K562 (cell line): ENCODE measurements around the gene IL33. TPM values are rescaled to one million over a fixed set of nuclear protein-coding genes. Genes with fewer than 3 reads are reported as not detected.

Experiments
- ATAC-seq: fragments of 200-7000 bp; cut with Tn5 transposase; 3 replicates; pipeline ENCODE4 v1.9.1; 2020; ENCODE audit warnings: moderate library complexity
- Bru-seq: library from RNA; stranded (reverse); fragments of 400-500 nt; gene quantifications from one replicate; lab custom pipeline; 2021; lab: Mats Ljungman, UMichigan
- BruChase-seq, 2 experiments: library from RNA; stranded (reverse); fragments of 400-500 nt; gene quantifications; one replicate each; lab custom pipeline; 2021; lab: Mats Ljungman, UMichigan
- BruUV-seq: library from RNA; stranded (reverse); fragments of 400-500 nt; replicated peaks from 2 replicates; lab custom pipeline; 2021; lab: Mats Ljungman, UMichigan
- CTCF ChIA-PET: fragments of 300-600 bp; formaldehyde crosslinking; extraction: SDS; loops from one replicate; lab custom pipeline; 2021; ENCODE audit warnings: low intra/inter-chr PET ratio; lab: Yijun Ruan, JAX
- POLR2A ChIA-PET: fragments of 300-600, 350-650 bp; sonication (Branson Sonifier 250); formaldehyde crosslinking; extraction: SDS; loops from one replicate; lab custom pipeline; 2021; ENCODE audit warnings: antibody characterized with exemption, inconsistent platforms; lab: Yijun Ruan, JAX
- DNase-seq, 4 experiments: peaks; one replicate each; pipeline versions ENCODE4 v3.0.0 to v3.0.0-alpha.2; 2011 to 2018; ENCODE audit warnings: low spot score in 3 of 4, mixed read lengths in 3 of 4; ENCODE audit errors: extremely low read depth in 1 of 4
- FAIRE-seq: peaks from 2 replicates; lab custom pipeline; 2011; peaks lifted over from hg19 to GRCh38; lab: Jason Lieb, UNC
- H2AFZ ChIP-seq: 2 replicates; pipeline ENCODE4 v1.6.0; 2011; ENCODE audit warnings: low read depth, low read length, control low read depth, inconsistent platforms
- H3K27ac ChIP-seq: fragments of 200-600 bp; 3 replicates; pipeline ENCODE4 v1.8.0; 2011; ENCODE audit warnings: low read depth, mild to moderate bottlenecking, control low read depth, inconsistent platforms, low read length, moderate library complexity, mixed read lengths; ENCODE audit errors: extremely low read depth
- H3K27me3 ChIP-seq, 2 experiments: fragments of 300-600 bp in 1 of 2; 2 replicates in 1 of 2; 3 replicates in 1 of 2; pipeline versions ENCODE4 v1.6.0 to v1.8.0; 2011; ENCODE audit warnings: inconsistent platforms in 2 of 2, low read length in 2 of 2, mild to moderate bottlenecking in 1 of 2, mixed read lengths in 1 of 2, moderate library complexity in 1 of 2; ENCODE audit not compliant: control insufficient read depth in 2 of 2, insufficient read depth in 2 of 2
- H3K36me3 ChIP-seq: fragments of 300-600 bp; 3 replicates; pipeline ENCODE4 v1.8.0; 2011; ENCODE audit warnings: mild to moderate bottlenecking, low read length, inconsistent platforms; ENCODE audit not compliant: control insufficient read depth, insufficient read depth
- H3K4me1 ChIP-seq, 2 experiments: fragments of 200-600 bp in 1 of 2; replicated peaks in 1 of 2; 2 replicates in 1 of 2; 3 replicates in 1 of 2; pipeline versions ENCODE4 v1.5.1 to v1.8.0; 2011; ENCODE audit warnings: inconsistent platforms in 2 of 2, low read length in 2 of 2, mild to moderate bottlenecking in 1 of 2, mixed read lengths in 1 of 2, moderate library complexity in 1 of 2; ENCODE audit not compliant: control insufficient read depth in 2 of 2, insufficient read depth in 2 of 2
- H3K4me2 ChIP-seq: 2 replicates; pipeline ENCODE4 v1.6.1; 2011; ENCODE audit warnings: low read length, control low read depth, inconsistent platforms, mixed read lengths; ENCODE audit not compliant: insufficient read depth
- H3K4me3 ChIP-seq: fragments of 200-600 bp; sonication (generic), shearing (Covaris generic); 2 replicates; pipeline ENCODE4 v1.5.1; 2016; ENCODE audit warnings: control low read depth, inconsistent platforms
- H3K79me2 ChIP-seq: fragments of 200-600 bp; 3 replicates; pipeline ENCODE4 v1.8.0; 2011; ENCODE audit warnings: low read length, inconsistent platforms; ENCODE audit not compliant: control insufficient read depth, insufficient read depth
- H3K9ac ChIP-seq, 2 experiments: 2 replicates each; pipeline versions ENCODE4 v1.6.0 to v1.6.1; 2011; ENCODE audit warnings: low read depth in 2 of 2, low read length in 2 of 2, control low read depth in 1 of 2, inconsistent platforms in 1 of 2, mild to moderate bottlenecking in 1 of 2, mixed read lengths in 1 of 2; ENCODE audit not compliant: insufficient read depth in 1 of 2
- H3K9me1 ChIP-seq: one replicate; pipeline ENCODE4 v1.6.0; 2011; ENCODE audit warnings: inconsistent platforms, mild to moderate bottlenecking, low read length, moderate library complexity; ENCODE audit not compliant: control insufficient read depth, insufficient read depth
- H3K9me3 ChIP-seq: replicated peaks from 2 replicates; pipeline ENCODE4 v1.5.1; 2011; ENCODE audit warnings: low read depth, low read length, inconsistent platforms; ENCODE audit not compliant: control insufficient read depth, insufficient read depth
- H4K20me1 ChIP-seq: replicated peaks from 2 replicates; pipeline ENCODE4 v1.6.1; 2011; ENCODE audit warnings: low read length, inconsistent platforms, mixed read lengths; ENCODE audit not compliant: control insufficient read depth, insufficient read depth
- FOXP1 ChIP-seq: sonication (generic); formaldehyde crosslinking; IDR thresholded peaks from 2 replicates; pipeline ENCODE4 v1.8.0; 2022; ENCODE audit warnings: mild to moderate bottlenecking, missing genetic modification reagents
- JUN ChIP-seq, 2 experiments: sonication (generic) in 1 of 2; formaldehyde crosslinking in 1 of 2; IDR thresholded peaks; 2 replicates each; pipeline versions ENCODE4 v1.6.1 to v1.8.0; 2012 to 2022; ENCODE audit warnings: borderline replicate concordance in 2 of 2, mild to moderate bottlenecking in 2 of 2, improper control_type of control experiment in 1 of 2, low read depth in 1 of 2, low read length in 1 of 2, missing genetic modification reagents in 1 of 2
- PRMT5 ChIP-seq: sonication (generic); formaldehyde crosslinking; IDR thresholded peaks from 2 replicates; pipeline ENCODE4 v1.5.0; 2020; ENCODE audit warnings: missing genetic modification reagents
- RBM25 ChIP-seq: fragments of 200-400 bp; formaldehyde crosslinking; IDR thresholded peaks from 2 replicates; pipeline ENCODE4 v1.6.1; 2018; ENCODE audit warnings: low read length, low read depth, moderate library complexity; ENCODE audit not compliant: severe bottlenecking
- TBL1XR1 ChIP-seq, 2 experiments: IDR thresholded peaks; 2 replicates each; pipeline ENCODE4 v1.6.1; 2012; ENCODE audit warnings: improper control_type of control experiment in 2 of 2, low read length in 2 of 2, mild to moderate bottlenecking in 1 of 2
- ZNF263 ChIP-seq: sonication (generic); formaldehyde crosslinking; IDR thresholded peaks from 2 replicates; pipeline ENCODE4 v1.8.0; 2022; ENCODE audit warnings: mild to moderate bottlenecking, missing genetic modification reagents, borderline replicate concordance
- ZNF561 ChIP-seq: fragments of 450-650 bp; formaldehyde crosslinking; conservative IDR thresholded peaks from 2 replicates; pipeline ENCODE4 v1.4.0; 2020; ENCODE audit warnings: mild to moderate bottlenecking, moderate library complexity
- ZNF79 ChIP-seq: fragments of 250-450 bp; sonication (Bioruptor Pico); IDR thresholded peaks from 2 replicates; pipeline ENCODE4 v1.4.0; 2020; ENCODE audit warnings: low read depth, mild to moderate bottlenecking, moderate library complexity
- WGBS: fragments of 100-300 bp; shearing (Covaris generic); methylation state at CpG from one replicate; pipeline ENCODE4 v1.1.6; 2016; ENCODE audit warnings: low coverage, mixed read lengths; ENCODE audit not compliant: insufficient coverage; ENCODE audit errors: missing lambda C conversion rate; 5-methylcytosine and 5-hydroxymethylcytosine counted together
- in situ Hi-C: fragments of 300-500 bp; cut with MboI; formaldehyde crosslinking; loops from 4 replicates; pipeline ENCODE4 v1.15.0; 2018; ENCODE audit warnings: inconsistent platforms, mixed read lengths
- intact Hi-C: fragments of 100-400 bp; cut with micrococcal nuclease; formaldehyde crosslinking; loops from 2 replicates; pipeline ENCODE4 v1.14.2; 2022
- long read RNA-seq, 3 experiments: library from polyadenylated mRNA in 2 of 3; library from RNA in 1 of 3; unstranded in 2 of 3; stranded (forward) in 1 of 3; transcript quantifications; one replicate each; pipeline ENCODE4 v2.0.0, GENCODE V29; 2019 to 2022
- polyA minus RNA-seq, 3 experiments: library from RNA; depleted of rRNA, polyadenylated mRNA; stranded (reverse); fragments of >200 nt; gene quantifications; 2 replicates each; pipeline ENCODE4 v1.2.3, GENCODE V29; 2011
- polyA plus RNA-seq, 8 experiments: library from polyadenylated mRNA; depleted of rRNA in 4 of 8; stranded (reverse) in 5 of 8; unstranded in 3 of 8; fragments of >200 nt; fragmentation: Nextera tagmentation in 2 of 8; fragmentation: Illumina TruSeq in 1 of 8; extraction: Ambion mirVana in 2 of 8; extraction: Trizol in 1 of 8; gene quantifications; 2 replicates each; pipeline versions ENCODE4 v1.2.1 to v1.2.3, GENCODE V29; 2011 to 2014; ENCODE audit warnings: inconsistent platforms in 1 of 8, missing spikeins in 1 of 8
- total RNA-seq, 7 experiments: library from RNA; depleted of rRNA in 6 of 7; stranded (reverse); fragments of >200 nt in 6 of 7; fragmentation: Illumina TruSeq in 2 of 7; extraction: Trizol in 2 of 7; gene quantifications; 2 replicates each; pipeline versions ENCODE4 v1.2.1 to v1.2.3, GENCODE V29; 2011 to 2021; ENCODE audit warnings: low replicate concordance in 1 of 7

Gene IL33
- not detected in 2 replicates for total RNA-seq (2011; cell fraction: chromatin; rRNA removed; ENCODE audit: low replicate concordance)
- not detected in 2 replicates for total RNA-seq (2011; cell fraction: nucleolus; rRNA removed)
- total RNA-seq (2011; cell fraction: nucleoplasm; rRNA removed), result not detected in 2 replicates
- total RNA-seq (2014; rRNA removed) (not detected in 2 replicates), total RNA-seq (2014; rRNA removed; fragmentation: Illumina TruSeq; extraction: Trizol) (not detected in 2 replicates), total RNA-seq (2015; rRNA removed; fragmentation: Illumina TruSeq; extraction: Trizol) (not detected in 2 replicates), total RNA-seq (2021) (0.09 TPM in 1 of 2 replicates, not detected in the other), polyA plus RNA-seq (2011; rRNA removed) (not detected in 2 replicates), polyA plus RNA-seq (2014; fragmentation: Illumina TruSeq; extraction: Trizol) (not detected in 2 replicates), polyA plus RNA-seq (2014; fragmentation: Nextera tagmentation; extraction: Ambion mirVana) (not detected), polyA plus RNA-seq (2014; rRNA removed) (not detected in 2 replicates), polyA minus RNA-seq (2011; rRNA and poly(A)+ RNA removed) (not detected in 2 replicates), Bru-seq, nascent RNA (percentile 3 among the genes with signal in this experiment), BruChase-seq, experiment 1, labeled RNA remaining after a 2-hour chase (not detected), BruChase-seq, experiment 2, labeled RNA remaining after a 6-hour chase (percentile 3 among the genes with signal in this experiment)
- not detected in 2 replicates for polyA plus RNA-seq (2011; cell fraction: cytosol; rRNA removed)
- not detected in 2 replicates for polyA plus RNA-seq (2011; cell fraction: nucleus; rRNA removed)
- 0.04 TPM in 1 of 2 replicates, not detected in the other for polyA plus RNA-seq (2012)
- not detected in 2 replicates for polyA minus RNA-seq (2011; cell fraction: cytosol; rRNA and poly(A)+ RNA removed)
- polyA minus RNA-seq (2011; cell fraction: nucleus; rRNA and poly(A)+ RNA removed), result not detected in 2 replicates
- long read RNA-seq, experiment 1, result 0 reads
- long read RNA-seq, experiment 2, result 0 reads
- long read RNA-seq, experiment 3, result 0 reads

DNA sequence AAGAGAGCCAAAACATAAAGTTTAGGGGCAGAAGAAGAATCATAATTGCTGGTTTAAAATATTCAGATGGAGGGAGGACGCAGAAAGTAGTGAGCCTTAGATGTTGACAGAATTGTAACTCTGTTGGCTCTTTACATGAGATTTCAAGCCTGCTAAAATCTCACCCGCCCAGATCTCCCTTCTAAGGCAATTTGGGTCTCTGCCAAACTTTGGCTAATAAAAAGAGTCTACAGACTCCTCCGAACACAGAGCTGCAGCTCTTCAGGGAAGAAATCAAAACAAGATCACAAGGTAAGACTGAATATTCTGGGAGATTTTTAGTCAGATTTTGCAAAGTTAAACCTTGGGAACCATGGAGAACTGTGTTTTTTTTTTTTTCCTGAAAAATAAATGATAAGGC, at the start of gene IL33:
TSS of gene IL33 (plus strand) at position 246 of the 400 bp plus-strand sequence. CDS start 25,888 bp downstream, outside the sequence.
- no peaks in the 10 kb centered on the region for H4K20me1 ChIP-seq
- H2AFZ ChIP-seq, result no peak within 1 kb of the TSS
- H3K27me3 ChIP-seq, result no peaks in the 10 kb centered on the region
- H3K4me3 ChIP-seq, result no peak within 1 kb of the TSS
- TF ChIP-seq ZNF263 (CRISPR knock-in tag), result no peak
- TF ChIP-seq FOXP1 (CRISPR knock-in tag), result no peak
- TF ChIP-seq TBL1XR1 (IDR thresholded peaks at IDR 0.05; ENCODE audit: low read length in 2 of 2), result no peak
- no peak for TF ChIP-seq ZNF561
- no peak for TF ChIP-seq RBM25
- TF ChIP-seq PRMT5 (CRISPR knock-in tag), result no peak
- TF ChIP-seq JUN (IDR thresholded peaks at IDR 0.05; ENCODE audit: borderline replicate concordance, low read depth, low read length), result no peak
- TF ChIP-seq JUN (CRISPR knock-in tag; IDR thresholded peaks at IDR 0.05; ENCODE audit: borderline replicate concordance), result no peak
- no peak for TF ChIP-seq ZNF79 (CRISPR knock-in tag)
- DNase-seq (no peak), ATAC-seq (no peak), FAIRE-seq (no peak)
- no TSS peak for BruUV-seq
- H3K79me2 ChIP-seq, result no peaks in the 10 kb centered on the region
- no peaks in the 10 kb centered on the region for H3K4me1 ChIP-seq
- intact Hi-C loops, result no loop called here
- 0% methylated on average over 3 of the region's 3 CpGs for WGBS
- no peaks in the 10 kb centered on the region for H3K36me3 ChIP-seq
- H3K9me3 ChIP-seq, result no peaks in the 10 kb centered on the region
- ChIA-PET POLR2A (no interaction called here), CTCF (no interaction called here)
- H3K27ac ChIP-seq, result no peak within 1 kb of the TSS
- in situ Hi-C loops, result no loop called here
- H3K4me2 ChIP-seq, result no peak within 1 kb of the TSS
- no peaks in the 10 kb centered on the region for H3K9me1 ChIP-seq
- H3K9ac ChIP-seq, result no peak within 1 kb of the TSS
